ENCODE measurements around the gene GZMM. TPM values are rescaled to one million over a fixed set of nuclear protein-coding genes. Genes with fewer than 3 reads are reported as not detected.
A peak's percentile ranks its signal among the peaks of the same experiment; 100 is the strongest.

The GZMM gene
- total and polyA plus RNA-seq, 2 experiments from 2014 or later: not detected

- Histone ChIP-seq H3F3A (ENCODE audit: insufficient read depth) (0 out of 2 replicates have a peak, but pooled peaks cover 7% of the 10 kb centered on the region), H3K9me3 (ENCODE audit: low read depth) (no peaks in the 10 kb centered on the region), H3K9me2 (ENCODE audit: insufficient read depth) (no peaks in the 10 kb centered on the region), H3K9ac (no peak overlapping the region; the same call in 1 of the 2 replicates), H3K27ac (no peak overlapping the region), H3K4me3 (no peak overlapping the region), H3K4me2 (ENCODE audit: unreplicated experiment) (peak overlapping the region; percentile 26), H4K20me1 (ENCODE audit: insufficient read depth) (no peaks in the 10 kb centered on the region), H2AFZ (no peak overlapping the region), H3K36me3 (ENCODE audit: low read depth) (no peaks in the 10 kb centered on the region), H3K27me3 (replicated peaks; ENCODE audit: insufficient read depth) (no peaks in the 10 kb centered on the region; the same call in 1 of the 2 replicates), H3K79me2 (ENCODE audit: insufficient read depth) (no peaks in the 10 kb centered on the region), H3K4me1 (ENCODE audit: insufficient read depth) (peaks cover 9% of the 10 kb centered on the region)
- WGBS, 2 experiments (ENCODE audit: low coverage in 1 of 2, low lambda C conversion rate in 2 of 2, missing lambda C conversion rate in 2 of 2): 10 to 16% methylated on average over 41 to 51 of the region's 54 CpGs
- in situ Hi-C loops (cut with MboI): no loop called here
- TF ChIP-seq EZH2 (IDR thresholded peaks at IDR 0.05; ENCODE audit: insufficient read depth, poor library complexity, severe bottlenecking) (no peak), EZH2phosphoT487 (IDR thresholded peaks at IDR 0.05; ENCODE audit: insufficient read depth, low read depth) (no peak)
- DNase-seq: peak; percentile 46
Measured at GRCh38 chr19:588741-589692, 45.2 kb downstream of the GZMM start.

DNA sequence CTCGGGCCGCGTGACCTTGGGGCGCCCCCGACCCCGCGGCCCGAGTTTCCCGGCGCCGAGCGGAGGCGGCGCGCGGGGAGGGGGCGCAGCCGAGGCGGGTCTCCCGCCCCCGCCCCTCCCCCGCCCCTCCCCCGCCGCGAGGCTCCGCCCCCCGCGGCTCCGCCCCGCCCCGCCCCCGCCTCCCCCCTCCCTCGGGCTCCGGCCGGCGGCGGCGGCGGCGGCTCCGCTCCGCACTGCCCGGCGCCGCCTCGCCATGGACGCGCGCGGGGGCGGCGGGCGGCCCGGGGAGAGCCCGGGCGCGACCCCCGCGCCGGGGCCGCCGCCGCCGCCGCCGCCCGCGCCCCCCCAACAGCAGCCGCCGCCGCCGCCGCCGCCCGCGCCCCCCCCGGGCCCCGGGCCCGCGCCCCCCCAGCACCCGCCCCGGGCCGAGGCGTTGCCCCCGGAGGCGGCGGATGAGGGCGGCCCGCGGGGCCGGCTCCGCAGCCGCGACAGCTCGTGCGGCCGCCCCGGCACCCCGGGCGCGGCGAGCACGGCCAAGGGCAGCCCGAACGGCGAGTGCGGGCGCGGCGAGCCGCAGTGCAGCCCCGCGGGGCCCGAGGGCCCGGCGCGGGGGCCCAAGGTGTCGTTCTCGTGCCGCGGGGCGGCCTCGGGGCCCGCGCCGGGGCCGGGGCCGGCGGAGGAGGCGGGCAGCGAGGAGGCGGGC is 46.0 kb downstream of the GZMM start, which contains the start of gene HCN2:
HCN2 (plus strand) TSS at position 189 of the 703 bp plus-strand sequence; CDS start at position 254, 65 bp downstream.
- Histone ChIP-seq H3K9me2 (ENCODE audit: insufficient read depth) (no peaks in the 10 kb centered on the region), H3K27me3 (replicated peaks; ENCODE audit: insufficient read depth) (no peaks in the 10 kb centered on the region; the same call in 1 of the 2 replicates), H3K4me1 (ENCODE audit: insufficient read depth) (peaks cover 9% of the 10 kb centered on the region), H3K4me3 (peak within 1 kb of the TSS; percentile 51), H3K9me3 (ENCODE audit: low read depth) (no peaks in the 10 kb centered on the region), H3F3A (ENCODE audit: insufficient read depth) (0 out of 2 replicates have a peak, but pooled peaks cover 7% of the 10 kb centered on the region), H3K27ac (no peak within 1 kb of the TSS), H4K20me1 (ENCODE audit: insufficient read depth) (no peaks in the 10 kb centered on the region), H2AFZ (no peak within 1 kb of the TSS), H3K79me2 (ENCODE audit: insufficient read depth) (no peaks in the 10 kb centered on the region), H3K4me2 (ENCODE audit: unreplicated experiment) (no peak within 1 kb of the TSS), H3K9ac (no peak within 1 kb of the TSS; the same call in 1 of the 2 replicates), H3K36me3 (ENCODE audit: low read depth) (no peaks in the 10 kb centered on the region)
- peak; percentile 45 for DNase-seq
- TF ChIP-seq EZH2 (IDR thresholded peaks at IDR 0.05; ENCODE audit: insufficient read depth, poor library complexity, severe bottlenecking) (no peak), EZH2phosphoT487 (IDR thresholded peaks at IDR 0.05; ENCODE audit: insufficient read depth, low read depth) (no peak)
- in situ Hi-C loops (cut with MboI): no loop called here
- WGBS, 2 experiments (ENCODE audit: low coverage in 1 of 2, low lambda C conversion rate in 2 of 2, missing lambda C conversion rate in 2 of 2): 0 to 1% methylated on average over 1 to 36 of the region's 132 CpGs

GRCh38 chr19:590396-590745 is 46.5 kb downstream of the GZMM start:
- in situ Hi-C loops (cut with MboI): no loop called here
- H4K20me1 ChIP-seq (ENCODE audit: insufficient read depth): no peaks in the 10 kb centered on the region
- peak; percentile 65 for DNase-seq

GRCh38 chr19:590750-591098 is 46.9 kb downstream of the GZMM start:
- no peak overlapping the region for H3K4me2 ChIP-seq (ENCODE audit: unreplicated experiment)
- peak overlapping the region; percentile 51 for H3K4me3 ChIP-seq
- DNase-seq: no peak
- 4% methylated on average over 7 to 37 of the region's 41 CpGs for WGBS, 2 experiments (ENCODE audit: low coverage in 1 of 2, low lambda C conversion rate in 2 of 2, missing lambda C conversion rate in 2 of 2)
- TF ChIP-seq EZH2phosphoT487 (IDR thresholded peaks at IDR 0.05; ENCODE audit: insufficient read depth, low read depth) (no peak), EZH2 (IDR thresholded peaks at IDR 0.05; ENCODE audit: insufficient read depth, poor library complexity, severe bottlenecking) (no peak)
- no peaks in the 10 kb centered on the region for H3K36me3 ChIP-seq (ENCODE audit: low read depth)
- H3K9me2 ChIP-seq (ENCODE audit: insufficient read depth): no peaks in the 10 kb centered on the region
- H3K79me2 ChIP-seq (ENCODE audit: insufficient read depth): no peaks in the 10 kb centered on the region
- 0 out of 2 replicates have a peak, but pooled peaks cover 7% of the 10 kb centered on the region for H3F3A ChIP-seq (ENCODE audit: insufficient read depth)
- H3K27me3 ChIP-seq (replicated peaks; ENCODE audit: insufficient read depth): no peaks in the 10 kb centered on the region; the same call in 1 of the 2 replicates
- no peak overlapping the region for H3K9ac ChIP-seq
- H3K27ac ChIP-seq: no peak overlapping the region
- H2AFZ ChIP-seq: no peak overlapping the region
- in situ Hi-C loops (cut with MboI): no loop called here
- peaks cover 9% of the 10 kb centered on the region for H3K4me1 ChIP-seq (ENCODE audit: insufficient read depth)
- no peaks in the 10 kb centered on the region for H3K9me3 ChIP-seq (ENCODE audit: low read depth)
- no peaks in the 10 kb centered on the region for H4K20me1 ChIP-seq (ENCODE audit: insufficient read depth)

More at GRCh38 chr19:590396-590745, 46.5 kb downstream of the GZMM start:
- no peaks in the 10 kb centered on the region for H3K9me2 ChIP-seq (ENCODE audit: insufficient read depth)
- TF ChIP-seq EZH2 (IDR thresholded peaks at IDR 0.05; ENCODE audit: insufficient read depth, poor library complexity, severe bottlenecking): no peak
- no peak overlapping the region for H3K27ac ChIP-seq
- no peaks in the 10 kb centered on the region for H3K9me3 ChIP-seq (ENCODE audit: low read depth)
- H2AFZ ChIP-seq: no peak overlapping the region
- no peaks in the 10 kb centered on the region for H3K79me2 ChIP-seq (ENCODE audit: insufficient read depth)
- peak overlapping the region; percentile 51 for H3K4me3 ChIP-seq
- peaks cover 9% of the 10 kb centered on the region for H3K4me1 ChIP-seq (ENCODE audit: insufficient read depth)
- H3K27me3 ChIP-seq (replicated peaks; ENCODE audit: insufficient read depth): no peaks in the 10 kb centered on the region; the same call in 1 of the 2 replicates
- 1 to 2% methylated on average over 17 to 35 of the region's 50 CpGs for WGBS, 2 experiments (ENCODE audit: low coverage in 1 of 2, low lambda C conversion rate in 2 of 2, missing lambda C conversion rate in 2 of 2)
- no peak overlapping the region for H3K9ac ChIP-seq
- no peak overlapping the region for H3K4me2 ChIP-seq (ENCODE audit: unreplicated experiment)
- H3K36me3 ChIP-seq (ENCODE audit: low read depth): no peaks in the 10 kb centered on the region
- H3F3A ChIP-seq (ENCODE audit: insufficient read depth): 0 out of 2 replicates have a peak, but pooled peaks cover 7% of the 10 kb centered on the region
